HCT116 (cell line): ENCODE data around the gene ATXN1. TPM values are rescaled to one million over a fixed set of nuclear protein-coding genes. Genes with fewer than 3 reads are reported as not detected.
A peak's percentile ranks its signal among the peaks of the same experiment; 100 is the strongest.

Experiments used
- ATAC-seq: fragments of 200-7000 bp; cut with Tn5 transposase; 2 replicates; pipeline ENCODE4 v1.9.1; 2020; ENCODE audit warnings: mild to moderate bottlenecking, moderate library complexity
- BruUV-seq: library from RNA; stranded (reverse); fragments of 400-500 nt; replicated peaks from 2 replicates; lab custom pipeline; 2021; lab: Mats Ljungman, UMichigan
- CTCF ChIA-PET: fragments of 300-600 bp; sonication (Branson Sonifier 250); formaldehyde crosslinking; loops from one replicate; lab custom pipeline; 2021; ENCODE audit warnings: antibody characterized with exemption; lab: Charles Lee
- POLR2A ChIA-PET: fragments of 300-600, 350-600 bp; sonication (Branson Sonifier 250); formaldehyde crosslinking; loops from one replicate; lab custom pipeline; 2021; ENCODE audit warnings: antibody characterized with exemption; lab: Charles Lee
- RAD21 ChIA-PET, 2 experiments: fragments of 300-600 bp; sonication (Branson Sonifier 250); formaldehyde crosslinking; loops; one replicate each; lab custom pipeline; 2023; ENCODE audit warnings: low total read pairs in 2 of 2; ENCODE audit not compliant: uncharacterized antibody in 2 of 2, unreplicated experiment in 2 of 2, low non-redundant PET in 1 of 2; lab: Charles Lee
- DNase-seq: peaks from one replicate; pipeline ENCODE4 v3.0.0-alpha.2; 2010; ENCODE audit warnings: low read depth, low spot score
- H2AFZ ChIP-seq: fragments of 200-600 bp; shearing (Covaris generic), sonication (generic); 2 replicates; pipeline ENCODE4 v1.6.1; 2017; ENCODE audit warnings: low read depth, mixed run types, mixed read lengths, antibody characterized with exemption, low read length; ENCODE audit not compliant: poor library complexity, severe bottlenecking
- H3K27ac ChIP-seq: 2 replicates; pipeline ENCODE4 v1.5.1; 2012; ENCODE audit warnings: low read depth, low read length
- H3K27me3 ChIP-seq: fragments of 200-600 bp; sonication (generic); 2 replicates; pipeline ENCODE4 v1.6.1; 2016; ENCODE audit warnings: mixed run types, low read length, mixed read lengths; ENCODE audit not compliant: insufficient read depth
- H3K36me3 ChIP-seq, 2 experiments: fragments of 200-500 bp in 1 of 2; fragments of 200-600 bp in 1 of 2; sonication (Bioruptor generic) in 1 of 2; sonication (generic) in 1 of 2; 2 replicates each; pipeline versions ENCODE4 v1.5.1 to v1.6.1; 2014 to 2016; ENCODE audit warnings: low read length in 2 of 2, inconsistent platforms in 1 of 2, mixed read lengths in 1 of 2, mixed run types in 1 of 2; ENCODE audit not compliant: insufficient read depth in 2 of 2, control insufficient read depth in 1 of 2
- H3K4me1 ChIP-seq, 2 experiments: fragments of 200-600 bp in 1 of 2; sonication (generic) in 1 of 2; 2 replicates each; pipeline versions ENCODE4 v1.5.1 to v1.6.1; 2012 to 2017; ENCODE audit warnings: low read length in 2 of 2, inconsistent platforms in 1 of 2, mild to moderate bottlenecking in 1 of 2, mixed read lengths in 1 of 2, mixed run types in 1 of 2, moderate library complexity in 1 of 2; ENCODE audit not compliant: insufficient read depth in 2 of 2, control insufficient read depth in 1 of 2
- H3K4me2 ChIP-seq: fragments of 200-600 bp; sonication (generic); 2 replicates; pipeline ENCODE4 v1.6.1; 2017; ENCODE audit warnings: mixed run types, low read length, mixed read lengths
- H3K4me3 ChIP-seq, 2 experiments: fragments of 200-600 bp in 1 of 2; sonication (generic) in 1 of 2; replicated peaks in 1 of 2; 2 replicates each; pipeline ENCODE4 v1.5.1; 2011 to 2016; ENCODE audit warnings: low read length in 2 of 2, control low read depth in 1 of 2, low read depth in 1 of 2, mild to moderate bottlenecking in 1 of 2, mixed read lengths in 1 of 2, mixed run types in 1 of 2
- H3K79me2 ChIP-seq: fragments of 200-600 bp; sonication (generic); 2 replicates; pipeline ENCODE4 v1.6.1; 2017; ENCODE audit warnings: mild to moderate bottlenecking, mixed run types, low read length, moderate library complexity, mixed read lengths; ENCODE audit not compliant: insufficient read depth
- H3K9ac ChIP-seq: fragments of 200-600 bp; sonication (generic); 2 replicates; pipeline ENCODE4 v1.6.1; 2016; ENCODE audit warnings: low read length, mixed read lengths
- H3K9me2 ChIP-seq: fragments of 200-600 bp; sonication (generic), shearing (Covaris generic); 2 replicates; pipeline ENCODE4 v1.6.1; 2017; ENCODE audit warnings: mixed run types, mild to moderate bottlenecking, moderate library complexity; ENCODE audit not compliant: insufficient read depth
- H3K9me3 ChIP-seq, 2 experiments: fragments of 200-500 bp in 1 of 2; fragments of 200-600 bp in 1 of 2; sonication (Bioruptor generic) in 1 of 2; sonication (generic) in 1 of 2; 2 replicates each; pipeline ENCODE4 v1.6.1; 2014 to 2017; ENCODE audit warnings: low read length in 2 of 2, mixed read lengths in 2 of 2, inconsistent platforms in 1 of 2, low read depth in 1 of 2, mild to moderate bottlenecking in 1 of 2, mixed run types in 1 of 2, moderate library complexity in 1 of 2; ENCODE audit not compliant: control insufficient read depth in 1 of 2, insufficient read depth in 1 of 2
- H4K20me1 ChIP-seq: fragments of 200-600 bp; sonication (generic), shearing (Covaris generic); 2 replicates; pipeline ENCODE4 v1.6.1; 2017; ENCODE audit warnings: mixed run types, mild to moderate bottlenecking, moderate library complexity; ENCODE audit not compliant: insufficient read depth
- CEBPB ChIP-seq: IDR thresholded peaks from 2 replicates; pipeline ENCODE4 v1.6.1; 2012; ENCODE audit warnings: low read depth
- CTCF ChIP-seq, 3 experiments: fragments of 200-600 bp in 1 of 3; sonication (generic) in 1 of 3; IDR thresholded peaks in 2 of 3; conservative IDR thresholded peaks in 1 of 3; 2 replicates each; pipeline ENCODE4 v1.5.1; 2012 to 2017; ENCODE audit warnings: low read depth in 2 of 3, low read length in 2 of 3, antibody characterized with exemption in 1 of 3, borderline replicate concordance in 1 of 3, control low read depth in 1 of 3, mild to moderate bottlenecking in 1 of 3, mixed read lengths in 1 of 3, mixed run types in 1 of 3, moderate library complexity in 1 of 3; ENCODE audit not compliant: insufficient read depth in 1 of 3
- ELF1 ChIP-seq: IDR thresholded peaks from 2 replicates; pipeline ENCODE4 v1.6.1; 2012; ENCODE audit warnings: low read depth, borderline replicate concordance
- EZH2 ChIP-seq: fragments of 200-600 bp; sonication (generic); IDR thresholded peaks from 2 replicates; pipeline ENCODE4 v1.6.1; 2017; ENCODE audit warnings: antibody characterized with exemption, mixed run types
- EZH2phosphoT487 ChIP-seq: fragments of 200-600 bp; IDR thresholded peaks from 2 replicates; pipeline ENCODE4 v1.6.1; 2018; ENCODE audit warnings: antibody characterized with exemption, borderline replicate concordance
- FOSL1 ChIP-seq: IDR thresholded peaks from 2 replicates; pipeline ENCODE4 v1.6.1; 2012; ENCODE audit warnings: low read depth
- JUND ChIP-seq: IDR thresholded peaks from 2 replicates; pipeline ENCODE4 v1.6.1; 2012
- MAX ChIP-seq: IDR thresholded peaks from 2 replicates; pipeline ENCODE4 v1.6.1; 2012
- POLR2A ChIP-seq: IDR thresholded peaks from 2 replicates; pipeline ENCODE4 v1.7.0; 2011; ENCODE audit warnings: borderline replicate concordance; ENCODE audit not compliant: insufficient read depth, insufficient read length; ENCODE audit errors: extremely low read depth
- POLR2AphosphoS5 ChIP-seq: IDR thresholded peaks from 2 replicates; pipeline ENCODE4 v1.6.1; 2011; ENCODE audit warnings: mild to moderate bottlenecking, low read depth, low read length, moderate library complexity
- RAD21 ChIP-seq: IDR thresholded peaks from 2 replicates; pipeline ENCODE4 v1.6.1; 2012; ENCODE audit warnings: low read depth, mild to moderate bottlenecking
- SP1 ChIP-seq: IDR thresholded peaks from 2 replicates; pipeline ENCODE4 v1.6.1; 2012; ENCODE audit warnings: low read depth
- SRF ChIP-seq: IDR thresholded peaks from 2 replicates; pipeline ENCODE4 v1.6.1; 2012; ENCODE audit warnings: low read depth
- YY1 ChIP-seq: IDR thresholded peaks from 2 replicates; pipeline ENCODE4 v1.6.1; 2011; ENCODE audit warnings: low read length, low read depth, moderate library complexity, mild to moderate bottlenecking; ENCODE audit not compliant: insufficient replicate concordance; ENCODE audit errors: extremely low read depth
- ZBTB33 ChIP-seq: IDR thresholded peaks from 2 replicates; pipeline ENCODE4 v1.6.1; 2011; ENCODE audit warnings: mild to moderate bottlenecking, low read length, moderate library complexity; ENCODE audit not compliant: insufficient replicate concordance; ENCODE audit errors: extremely low read depth
- ZNF274 ChIP-seq: fragments of 200-500 bp; sonication (Bioruptor generic); IDR thresholded peaks from 2 replicates; pipeline ENCODE4 v1.6.1; 2014; ENCODE audit warnings: mild to moderate bottlenecking, low read depth, low read length, inconsistent platforms
- intact Hi-C: fragments of 100-400 bp; cut with micrococcal nuclease; formaldehyde crosslinking; loops from 2 replicates; pipeline ENCODE4 v1.10.0; 2022
- total RNA-seq: library from RNA; stranded (reverse); gene quantifications from one replicate; pipeline ENCODE4 v1.2.1, GENCODE V29; 2021; ENCODE audit not compliant: unreplicated experiment
- TF ChIP-seq, protein P1 (sequence below): IDR thresholded peaks from 2 replicates; pipeline ENCODE4 v1.6.1; 2012; ENCODE audit warnings: low read depth
- TF ChIP-seq, protein P2 (sequence below): IDR thresholded peaks from 2 replicates; pipeline ENCODE4 v1.6.1; 2012

The ATXN1 gene
- total RNA-seq, 1 experiment from 2014 or later, result 21.0 TPM

GRCh38 chr6:16316741-16317251 lies 444.5 kb downstream of the ATXN1 start:
- Histone ChIP-seq H3K4me3 (no peak overlapping the region; a peak in 1 of 4 replicates), H3K4me1 (peaks cover 33 to 48% of the 10 kb centered on the region in 2 experiments), H3K9me3 (no peaks in the 10 kb centered on the region), H3K9ac (no peak overlapping the region), H3K27me3 (no peaks in the 10 kb centered on the region), H3K36me3 (no peaks in the 10 kb centered on the region), H3K79me2 (no peaks in the 10 kb centered on the region), H3K4me2 (peak overlapping the region; percentile 66), H2AFZ (no peak overlapping the region), H3K9me2 (no peaks in the 10 kb centered on the region), H4K20me1 (no peaks in the 10 kb centered on the region), H3K27ac (no peak overlapping the region)
- CTCF ChIA-PET, result interaction anchor here (0.7 to 1.6 kb wide), 2 partner anchors 34 to 446 kb away, joined by 3 to 4 read pairs; no protein-coding TSS in a partner anchor
- ATAC-seq, result peak; percentile 62
- intact Hi-C loops, result no loop called here
- TF ChIP-seq FOSL1, result peak; percentile 22; the same call in 1 of the 2 replicates
- TF ChIP-seq RAD21, result peak; percentile 40
- TF ChIP-seq, protein P1, sequence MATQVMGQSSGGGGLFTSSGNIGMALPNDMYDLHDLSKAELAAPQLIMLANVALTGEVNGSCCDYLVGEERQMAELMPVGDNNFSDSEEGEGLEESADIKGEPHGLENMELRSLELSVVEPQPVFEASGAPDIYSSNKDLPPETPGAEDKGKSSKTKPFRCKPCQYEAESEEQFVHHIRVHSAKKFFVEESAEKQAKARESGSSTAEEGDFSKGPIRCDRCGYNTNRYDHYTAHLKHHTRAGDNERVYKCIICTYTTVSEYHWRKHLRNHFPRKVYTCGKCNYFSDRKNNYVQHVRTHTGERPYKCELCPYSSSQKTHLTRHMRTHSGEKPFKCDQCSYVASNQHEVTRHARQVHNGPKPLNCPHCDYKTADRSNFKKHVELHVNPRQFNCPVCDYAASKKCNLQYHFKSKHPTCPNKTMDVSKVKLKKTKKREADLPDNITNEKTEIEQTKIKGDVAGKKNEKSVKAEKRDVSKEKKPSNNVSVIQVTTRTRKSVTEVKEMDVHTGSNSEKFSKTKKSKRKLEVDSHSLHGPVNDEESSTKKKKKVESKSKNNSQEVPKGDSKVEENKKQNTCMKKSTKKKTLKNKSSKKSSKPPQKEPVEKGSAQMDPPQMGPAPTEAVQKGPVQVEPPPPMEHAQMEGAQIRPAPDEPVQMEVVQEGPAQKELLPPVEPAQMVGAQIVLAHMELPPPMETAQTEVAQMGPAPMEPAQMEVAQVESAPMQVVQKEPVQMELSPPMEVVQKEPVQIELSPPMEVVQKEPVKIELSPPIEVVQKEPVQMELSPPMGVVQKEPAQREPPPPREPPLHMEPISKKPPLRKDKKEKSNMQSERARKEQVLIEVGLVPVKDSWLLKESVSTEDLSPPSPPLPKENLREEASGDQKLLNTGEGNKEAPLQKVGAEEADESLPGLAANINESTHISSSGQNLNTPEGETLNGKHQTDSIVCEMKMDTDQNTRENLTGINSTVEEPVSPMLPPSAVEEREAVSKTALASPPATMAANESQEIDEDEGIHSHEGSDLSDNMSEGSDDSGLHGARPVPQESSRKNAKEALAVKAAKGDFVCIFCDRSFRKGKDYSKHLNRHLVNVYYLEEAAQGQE, result no peak
- no peak for TF ChIP-seq MAX
- TF ChIP-seq YY1, result no peak
- no peak for TF ChIP-seq SRF
- no peak for TF ChIP-seq EZH2
- TF ChIP-seq ELF1, result no peak
- TF ChIP-seq, protein P2, sequence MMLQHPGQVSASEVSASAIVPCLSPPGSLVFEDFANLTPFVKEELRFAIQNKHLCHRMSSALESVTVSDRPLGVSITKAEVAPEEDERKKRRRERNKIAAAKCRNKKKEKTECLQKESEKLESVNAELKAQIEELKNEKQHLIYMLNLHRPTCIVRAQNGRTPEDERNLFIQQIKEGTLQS, result no peak
- TF ChIP-seq EZH2phosphoT487, result no peak
- TF ChIP-seq POLR2A, result no peak
- no peak for TF ChIP-seq CEBPB
- no peak for TF ChIP-seq SP1
- TF ChIP-seq ZNF274, result no peak
- 0 out of 2 replicates have a peak, but pooled peaks have one; percentile 18 for TF ChIP-seq JUND
- no peak for TF ChIP-seq POLR2AphosphoS5
- peak; percentile 48 to 76 (median 76); a peak in 5 of 6 replicates for TF ChIP-seq CTCF (IDR thresholded peaks at IDR 0.05 in 2 of 3, conservative IDR thresholded peaks at IDR 0.05 in 1 of 3; ENCODE audit: borderline replicate concordance in 1 of 3, insufficient read depth in 1 of 3, low read depth in 2 of 3, low read length in 2 of 3)
- no peak for TF ChIP-seq ZBTB33
- RAD21 ChIA-PET, result interaction anchor here in 1 of 2 experiments (0.7 kb wide), 1 partner anchor 648 kb away, joined by 4 read pairs; no protein-coding TSS in a partner anchor
- POLR2A ChIA-PET, result no interaction called here
- DNase-seq, result peak; percentile 39
- no TSS peak for BruUV-seq
